H9 (cell line): ENCODE data around the gene SRSF12. TPM values are rescaled to one million over a fixed set of nuclear protein-coding genes. Genes with fewer than 3 reads are reported as not detected.

Source experiments
- DNase-seq: peaks from one replicate; pipeline ENCODE4 v3.0.0-alpha.2; 2017
- H2AFZ ChIP-seq: one replicate; pipeline ENCODE4 v1.6.1; 2013; ENCODE audit warnings: mild to moderate bottlenecking, low read length, control low read depth, moderate library complexity
- H2AK5ac ChIP-seq: 2 replicates; pipeline ENCODE4 v1.6.1; 2013; ENCODE audit warnings: low read length, control low read depth, mixed read lengths; ENCODE audit not compliant: insufficient read length
- H2BK120ac ChIP-seq: one replicate; pipeline ENCODE4 v1.6.1; 2013; ENCODE audit warnings: low read depth, mild to moderate bottlenecking, low read length, control low read depth, inconsistent platforms; ENCODE audit not compliant: poor library complexity, severe bottlenecking
- H2BK12ac ChIP-seq: 2 replicates; pipeline ENCODE4 v1.6.1; 2013; ENCODE audit warnings: low read length, control low read depth, mixed read lengths, low read depth; ENCODE audit not compliant: insufficient read length
- H2BK15ac ChIP-seq: 2 replicates; pipeline ENCODE4 v1.6.1; 2013; ENCODE audit warnings: low read depth, low read length, control low read depth
- H2BK20ac ChIP-seq: one replicate; pipeline ENCODE4 v1.6.1; 2013; ENCODE audit warnings: low read depth, mild to moderate bottlenecking, low read length, control low read depth, inconsistent platforms; ENCODE audit not compliant: poor library complexity, severe bottlenecking
- H2BK5ac ChIP-seq: 2 replicates; pipeline ENCODE4 v1.6.1; 2013; ENCODE audit warnings: low read length, control low read depth, mixed read lengths; ENCODE audit not compliant: insufficient read length
- H3K14ac ChIP-seq: 2 replicates; pipeline ENCODE4 v1.6.1; 2013; ENCODE audit warnings: low read length, control low read depth; ENCODE audit not compliant: insufficient read depth
- H3K18ac ChIP-seq: 2 replicates; pipeline ENCODE4 v1.6.1; 2013; ENCODE audit warnings: low read depth, mild to moderate bottlenecking, mixed read lengths, low read length, control low read depth; ENCODE audit not compliant: insufficient read length
- H3K23ac ChIP-seq: 2 replicates; pipeline ENCODE4 v1.6.1; 2013; ENCODE audit warnings: low read length, control low read depth, mixed read lengths, low read depth; ENCODE audit not compliant: insufficient read length
- H3K23me2 ChIP-seq: 2 replicates; pipeline ENCODE4 v1.6.1; 2013; ENCODE audit warnings: low read depth, mild to moderate bottlenecking, mixed read lengths, low read length, control low read depth; ENCODE audit not compliant: insufficient read length, poor library complexity, severe bottlenecking
- H3K27ac ChIP-seq: 2 replicates; pipeline ENCODE4 v1.5.1; 2013; ENCODE audit warnings: low read length, control low read depth, mixed read lengths, low read depth; ENCODE audit not compliant: insufficient read length
- H3K27me3 ChIP-seq: 2 replicates; pipeline ENCODE4 v1.6.1; 2013; ENCODE audit warnings: low read length, control low read depth, inconsistent platforms; ENCODE audit not compliant: insufficient read depth
- H3K4ac ChIP-seq: 2 replicates; pipeline ENCODE4 v1.6.1; 2013; ENCODE audit warnings: low read depth, mild to moderate bottlenecking, control low read depth, inconsistent platforms, low read length, moderate library complexity
- H3K4me1 ChIP-seq: 2 replicates; pipeline ENCODE4 v1.6.1; 2013; ENCODE audit warnings: low read length, control low read depth, inconsistent platforms; ENCODE audit not compliant: insufficient read depth
- H3K4me2 ChIP-seq: 2 replicates; pipeline ENCODE4 v1.6.1; 2013; ENCODE audit warnings: low read length, control low read depth, mixed read lengths; ENCODE audit not compliant: insufficient read length, insufficient read depth
- H3K56ac ChIP-seq: 2 replicates; pipeline ENCODE4 v1.6.1; 2013; ENCODE audit warnings: low read depth, mild to moderate bottlenecking, mixed read lengths, low read length, control low read depth; ENCODE audit not compliant: insufficient read length
- H3K79me1 ChIP-seq: 2 replicates; pipeline ENCODE4 v1.6.1; 2013; ENCODE audit warnings: low read depth, mild to moderate bottlenecking, moderate library complexity, low read length, control low read depth, inconsistent platforms; ENCODE audit not compliant: insufficient read depth, poor library complexity, severe bottlenecking
- H3K79me2 ChIP-seq: 2 replicates; pipeline ENCODE4 v1.6.1; 2013; ENCODE audit warnings: low read length, control low read depth, inconsistent platforms; ENCODE audit not compliant: insufficient read depth
- H3K9ac ChIP-seq: 2 replicates; pipeline ENCODE4 v1.6.1; 2013; ENCODE audit warnings: low read length, control low read depth, mixed read lengths; ENCODE audit not compliant: insufficient read length; ENCODE audit errors: extremely low read depth
- H3K9me3 ChIP-seq: one replicate; pipeline ENCODE4 v1.6.1; 2013; ENCODE audit warnings: low read depth, low read length, inconsistent platforms; ENCODE audit not compliant: control insufficient read depth
- H3T11ph ChIP-seq: one replicate; pipeline ENCODE4 v1.6.1; 2013; ENCODE audit warnings: mild to moderate bottlenecking, low read length, control low read depth, inconsistent platforms
- H4K20me1 ChIP-seq: one replicate; pipeline ENCODE4 v1.6.1; 2013; ENCODE audit not compliant: control insufficient read depth, insufficient read length, insufficient read depth
- H4K5ac ChIP-seq: 2 replicates; pipeline ENCODE4 v1.6.1; 2013; ENCODE audit warnings: low read depth, mild to moderate bottlenecking, mixed read lengths, low read length, control low read depth; ENCODE audit not compliant: insufficient read length
- H4K8ac ChIP-seq: replicated peaks from 2 replicates; pipeline ENCODE4 v1.6.1; 2013; ENCODE audit warnings: low read length, control low read depth, mixed read lengths, low read depth; ENCODE audit not compliant: insufficient read length
- H4K91ac ChIP-seq: 2 replicates; pipeline ENCODE4 v1.6.1; 2013; ENCODE audit warnings: low read depth, mild to moderate bottlenecking, moderate library complexity, mixed read lengths, low read length, control low read depth; ENCODE audit not compliant: insufficient read length
- H3K27ac Mint-ChIP-seq, 3 experiments: 2 replicates in 2 of 3; 3 replicates in 1 of 3; pipeline ENCODE4 v1.8.0; 2020 to 2021; ENCODE audit warnings: mixed read lengths in 3 of 3, mild to moderate bottlenecking in 1 of 3, moderate library complexity in 1 of 3
- H3K27me3 Mint-ChIP-seq: 2 replicates; pipeline ENCODE4 v1.8.0; 2021; ENCODE audit warnings: low read depth, mild to moderate bottlenecking, moderate library complexity, mixed read lengths
- H3K36me3 Mint-ChIP-seq, 3 experiments: 2 replicates in 2 of 3; 3 replicates in 1 of 3; pipeline ENCODE4 v1.8.0; 2020 to 2021; ENCODE audit warnings: low read depth in 3 of 3, mixed read lengths in 3 of 3; ENCODE audit not compliant: insufficient read depth in 1 of 3
- H3K4me1 Mint-ChIP-seq, 2 experiments: 2 replicates each; pipeline ENCODE4 v1.8.0; 2020; ENCODE audit warnings: mixed read lengths in 2 of 2
- H3K4me3 Mint-ChIP-seq, 2 experiments: 2 replicates in 1 of 2; 3 replicates in 1 of 2; pipeline ENCODE4 v1.8.0; 2020 to 2021; ENCODE audit warnings: mild to moderate bottlenecking in 2 of 2, mixed read lengths in 2 of 2, moderate library complexity in 1 of 2
- H3K9me3 Mint-ChIP-seq, 2 experiments: 2 replicates in 1 of 2; 3 replicates in 1 of 2; pipeline ENCODE4 v1.8.0; 2020; ENCODE audit warnings: mild to moderate bottlenecking in 2 of 2, mixed read lengths in 2 of 2, moderate library complexity in 1 of 2
- WGBS: extraction: QIAGEN DNeasy Blood & Tissue Kit; methylation state at CpG from one replicate; pipeline ENCODE4 v1.1.7; 2013; ENCODE audit warnings: missing lambda C conversion rate, low lambda C conversion rate, mixed read lengths; ENCODE audit not compliant: insufficient read length; ENCODE audit errors: extremely low coverage; 5-methylcytosine and 5-hydroxymethylcytosine counted together
- total RNA-seq: library from RNA; stranded (reverse); gene quantifications from 2 replicates; pipeline ENCODE4 v1.2.1, GENCODE V29; 2021
- TF ChIP-seq, protein P1 (sequence below): fragments of 200-600 bp; sonication (generic); conservative IDR thresholded peaks from 3 replicates; pipeline ENCODE4 v1.8.0; 2021; ENCODE audit warnings: antibody characterized with exemption, mild to moderate bottlenecking

SRSF12 gene
- total RNA-seq, 1 experiment from 2014 or later: 7.6 TPM

DNA sequence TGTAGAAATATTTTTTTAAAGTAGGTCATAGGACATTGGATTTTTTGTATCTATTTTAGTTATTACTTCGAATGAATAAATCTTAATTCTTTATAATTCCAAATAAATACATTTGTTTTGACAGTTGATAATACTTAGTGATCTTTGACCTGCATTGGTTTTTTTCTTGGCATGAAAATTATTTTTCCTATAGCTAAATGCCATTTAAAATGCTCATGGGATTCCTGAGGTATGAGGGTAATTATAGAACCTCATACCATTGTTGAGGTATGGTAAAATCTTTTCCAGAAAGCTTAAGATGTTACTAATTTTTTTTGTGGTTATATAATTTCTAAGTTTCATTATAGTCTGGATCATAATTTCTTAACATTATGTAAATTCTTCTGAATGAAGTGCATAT lies 36.3 kb upstream of the SRSF12 start:
- H3K4me1 Mint-ChIP-seq: no peaks in the 10 kb centered on the region
- Histone ChIP-seq H3K23ac (no peak overlapping the region), H3K56ac (no peak overlapping the region), H2BK5ac (no peak overlapping the region), H3K4me1 (no peaks in the 10 kb centered on the region), H3K27ac (no peak overlapping the region), H4K20me1 (no peaks in the 10 kb centered on the region), H3K9me3 (no peaks in the 10 kb centered on the region), H4K5ac (no peak overlapping the region), H3K4ac (no peak overlapping the region), H4K91ac (no peak overlapping the region), H2BK20ac (no peak overlapping the region), H2AK5ac (no peak overlapping the region), H3K79me2 (no peaks in the 10 kb centered on the region), H3K23me2 (no peaks in the 10 kb centered on the region), H2AFZ (no peak overlapping the region), H3K27me3 (no peaks in the 10 kb centered on the region), H3T11ph (no peak overlapping the region), H2BK15ac (no peak overlapping the region), H2BK120ac (no peak overlapping the region), H3K9ac (no peak overlapping the region), H3K4me2 (no peak overlapping the region), H3K79me1 (no peaks in the 10 kb centered on the region), H2BK12ac (no peak overlapping the region), H3K14ac (no peak overlapping the region), H4K8ac (no peak overlapping the region), H3K18ac (no peak overlapping the region)
- WGBS: no CpG with 5 or more reads among the region's 1 CpG
- TF ChIP-seq, protein P1, sequence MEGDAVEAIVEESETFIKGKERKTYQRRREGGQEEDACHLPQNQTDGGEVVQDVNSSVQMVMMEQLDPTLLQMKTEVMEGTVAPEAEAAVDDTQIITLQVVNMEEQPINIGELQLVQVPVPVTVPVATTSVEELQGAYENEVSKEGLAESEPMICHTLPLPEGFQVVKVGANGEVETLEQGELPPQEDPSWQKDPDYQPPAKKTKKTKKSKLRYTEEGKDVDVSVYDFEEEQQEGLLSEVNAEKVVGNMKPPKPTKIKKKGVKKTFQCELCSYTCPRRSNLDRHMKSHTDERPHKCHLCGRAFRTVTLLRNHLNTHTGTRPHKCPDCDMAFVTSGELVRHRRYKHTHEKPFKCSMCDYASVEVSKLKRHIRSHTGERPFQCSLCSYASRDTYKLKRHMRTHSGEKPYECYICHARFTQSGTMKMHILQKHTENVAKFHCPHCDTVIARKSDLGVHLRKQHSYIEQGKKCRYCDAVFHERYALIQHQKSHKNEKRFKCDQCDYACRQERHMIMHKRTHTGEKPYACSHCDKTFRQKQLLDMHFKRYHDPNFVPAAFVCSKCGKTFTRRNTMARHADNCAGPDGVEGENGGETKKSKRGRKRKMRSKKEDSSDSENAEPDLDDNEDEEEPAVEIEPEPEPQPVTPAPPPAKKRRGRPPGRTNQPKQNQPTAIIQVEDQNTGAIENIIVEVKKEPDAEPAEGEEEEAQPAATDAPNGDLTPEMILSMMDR: no peak
- no peak for DNase-seq
- H3K27ac Mint-ChIP-seq: no peak overlapping the region
- H3K27me3 Mint-ChIP-seq: no peaks in the 10 kb centered on the region
- H3K36me3 Mint-ChIP-seq: peaks cover 0 to 2% (median 0%) of the 10 kb centered on the region in 3 experiments; a peak in 1 of 7 replicates
- no peak overlapping the region for H3K4me3 Mint-ChIP-seq
- H3K9me3 Mint-ChIP-seq: no peaks in the 10 kb centered on the region
